IPS-11a (cell line): ENCODE data around the gene RASA3.

Experiments
- H3K4me3 ChIP-seq: one replicate; pipeline ENCODE4 v1.5.1; 2013; ENCODE audit warnings: low read depth, low read length, control low read depth

Gene RASA3

DNA sequence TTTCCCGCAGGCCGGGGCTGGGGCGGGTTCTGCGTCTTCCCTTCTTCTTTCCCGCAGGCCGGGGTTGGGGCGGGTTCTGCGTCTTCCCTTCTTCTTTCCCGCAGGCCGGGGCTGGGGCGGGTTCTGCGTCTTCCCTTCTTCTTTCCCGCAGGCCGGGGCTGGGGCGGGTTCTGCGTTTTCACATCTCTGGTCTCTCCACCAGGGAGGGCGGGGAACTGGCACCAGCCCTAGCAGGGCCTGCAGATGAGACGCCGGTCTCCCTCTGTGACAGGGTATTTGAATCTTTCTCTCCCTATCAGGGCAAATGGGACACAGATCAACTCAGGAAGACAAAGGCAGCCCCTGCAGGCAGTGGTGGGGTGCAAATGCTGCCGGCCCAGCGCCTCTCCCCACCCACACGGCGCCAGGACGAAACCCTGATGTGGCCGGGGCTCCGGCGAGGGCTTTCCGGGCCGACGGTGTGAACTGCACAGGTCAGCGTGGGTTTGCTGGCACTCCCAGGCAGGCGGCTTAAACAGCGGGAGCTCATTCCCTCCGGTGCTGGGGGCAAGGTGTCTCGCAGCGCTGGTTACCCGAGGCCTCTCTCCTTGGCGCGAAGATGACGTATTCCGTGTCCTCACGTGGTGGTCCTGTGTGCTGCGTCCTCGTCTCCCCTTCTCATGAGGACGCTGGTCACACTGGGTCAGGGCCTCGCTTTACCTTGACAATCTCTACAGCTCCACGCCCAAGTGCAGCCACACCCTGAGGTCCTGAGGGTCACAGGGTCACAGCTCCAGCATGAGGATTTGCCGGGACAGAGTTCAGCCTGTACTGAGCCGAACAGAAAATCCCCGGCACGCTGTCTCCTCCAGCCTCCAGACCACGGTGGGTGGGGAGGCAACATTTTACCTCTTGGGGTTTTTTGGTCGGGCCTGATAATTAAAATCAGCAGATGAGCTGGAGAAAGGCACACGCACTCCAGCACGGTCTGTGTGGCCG, 157.8 kb downstream of the RASA3 start:
- H3K4me3 ChIP-seq = no peak overlapping the region

DNA sequence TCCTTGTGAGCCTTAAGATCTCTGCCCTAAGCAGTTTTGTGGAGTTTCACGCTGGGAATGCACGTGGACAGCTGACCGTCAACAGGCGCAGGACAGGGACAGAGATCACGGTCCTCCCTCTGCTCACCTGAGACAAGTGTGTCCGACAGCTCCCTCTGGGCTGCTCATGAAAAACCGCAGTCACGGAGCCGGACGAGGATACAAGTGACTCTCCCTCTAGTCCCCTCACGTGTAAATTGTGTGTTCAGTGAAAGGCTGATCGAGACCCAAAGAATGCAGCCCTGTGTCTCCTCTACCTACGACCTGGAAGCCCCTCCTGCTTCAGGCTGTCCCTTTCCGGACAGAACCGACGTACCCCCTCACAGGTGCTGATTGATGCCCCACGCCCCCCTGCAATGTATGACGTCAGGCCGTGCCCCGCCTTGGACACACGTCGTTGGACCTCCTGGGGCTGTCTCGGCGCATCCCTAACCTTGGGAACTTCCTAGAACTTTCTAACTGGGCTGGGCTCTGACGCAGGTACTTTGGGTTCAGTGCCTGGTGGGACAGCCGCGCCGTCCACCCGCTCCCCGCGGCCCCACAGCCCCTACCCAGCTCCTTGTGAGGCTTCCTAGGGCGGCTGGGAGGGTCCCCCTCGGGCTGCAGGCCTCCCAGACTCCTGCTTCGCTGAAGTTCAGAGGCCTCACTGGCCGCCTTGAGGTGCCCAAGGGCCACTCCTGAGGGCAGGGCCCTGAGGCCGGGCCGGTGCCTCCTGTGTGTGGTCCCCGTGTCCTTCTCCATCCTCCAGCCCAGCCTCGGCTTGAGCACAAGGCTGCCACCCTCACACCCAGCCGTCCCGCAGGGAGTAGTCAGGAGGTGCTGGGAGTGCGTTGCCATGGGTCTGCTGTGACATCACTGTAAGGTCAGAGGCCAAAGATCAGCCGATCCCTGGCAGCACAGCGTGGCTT, 158.9 kb downstream of the RASA3 start, which contains the start of gene C13orf46:
Gene C13orf46, minus strand, starts transcription at position 859 of the 947 bp plus-strand sequence. Its CDS starts 79 bp downstream, at position 780.
- no peak within 1 kb of the TSS for H3K4me3 ChIP-seq

DNA sequence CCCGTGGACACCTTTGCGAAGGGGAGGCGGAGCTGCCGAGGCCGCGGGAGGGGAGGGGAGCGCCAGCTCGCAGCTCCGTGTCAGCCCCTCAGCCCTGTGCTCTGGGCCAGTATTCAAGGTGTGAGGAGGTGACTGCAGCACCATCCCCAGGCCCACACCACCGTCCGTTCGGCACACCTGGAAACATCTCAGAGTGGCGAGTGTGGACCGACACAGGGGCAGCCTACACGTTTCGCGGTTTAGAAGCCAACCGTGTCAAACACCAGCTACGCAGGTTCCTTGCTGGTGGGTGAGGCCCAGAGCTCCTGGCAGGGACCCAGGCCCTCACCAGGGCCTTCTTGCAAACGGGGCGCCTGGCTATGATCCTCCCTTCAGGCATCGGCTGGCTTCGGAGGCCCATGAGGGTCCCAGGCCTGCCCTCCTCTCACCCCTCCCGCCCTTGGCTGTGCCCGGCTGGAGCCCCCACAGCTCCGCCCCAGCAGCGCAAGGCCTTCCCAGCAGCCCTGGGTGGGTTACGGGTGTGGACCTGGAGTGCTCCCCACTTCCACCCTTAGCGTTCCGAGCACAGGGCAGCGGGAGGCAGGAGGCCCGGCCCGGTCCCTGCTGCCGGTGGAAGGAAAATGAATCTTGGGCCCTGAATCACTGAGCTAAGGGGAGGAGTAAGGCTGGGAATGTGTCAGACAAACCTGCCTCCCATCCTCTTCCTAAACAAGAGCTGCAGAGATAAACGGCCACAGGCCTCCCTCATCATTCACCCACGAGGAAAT, 159.8 kb downstream of the RASA3 start:
- no peak overlapping the region for H3K4me3 ChIP-seq

DNA sequence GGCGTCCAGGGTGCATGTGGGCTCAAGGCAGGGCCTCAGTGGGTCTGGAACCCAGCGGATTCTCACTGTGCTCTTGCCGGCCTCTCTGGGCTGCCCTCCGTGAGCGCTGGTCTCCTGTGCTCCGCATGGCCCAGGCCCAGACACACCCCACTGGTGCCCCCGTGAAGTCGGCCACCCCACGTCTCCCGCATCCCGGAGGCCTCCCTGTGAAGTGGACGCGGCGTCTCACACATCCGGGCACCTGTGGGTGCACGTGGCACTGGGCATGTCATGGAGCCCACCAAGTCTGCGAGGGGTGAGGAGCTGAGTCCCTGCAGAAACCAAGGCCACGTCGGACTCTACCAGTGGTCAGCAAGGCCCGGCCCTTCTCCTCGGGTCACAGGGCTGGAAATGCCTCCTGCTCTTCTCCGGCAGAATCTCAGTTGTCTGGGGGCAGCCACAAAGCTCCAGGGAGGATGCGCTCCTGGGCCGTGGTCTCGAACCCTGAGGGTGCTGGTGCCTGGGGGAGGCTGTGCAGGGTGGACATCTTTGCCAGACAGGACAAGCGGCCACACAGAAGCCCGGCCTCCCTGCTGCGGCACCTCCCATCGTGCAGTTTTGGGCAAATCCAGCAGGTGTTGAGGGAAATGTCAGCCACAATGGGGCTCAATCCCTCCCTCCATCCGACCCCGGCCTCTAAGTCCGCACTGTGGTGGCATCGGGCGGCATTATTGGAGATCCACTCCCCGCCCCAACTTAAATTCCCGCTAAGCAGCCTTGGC, 160.8 kb downstream of the RASA3 start:
- H3K4me3 ChIP-seq = no peak overlapping the region

DNA sequence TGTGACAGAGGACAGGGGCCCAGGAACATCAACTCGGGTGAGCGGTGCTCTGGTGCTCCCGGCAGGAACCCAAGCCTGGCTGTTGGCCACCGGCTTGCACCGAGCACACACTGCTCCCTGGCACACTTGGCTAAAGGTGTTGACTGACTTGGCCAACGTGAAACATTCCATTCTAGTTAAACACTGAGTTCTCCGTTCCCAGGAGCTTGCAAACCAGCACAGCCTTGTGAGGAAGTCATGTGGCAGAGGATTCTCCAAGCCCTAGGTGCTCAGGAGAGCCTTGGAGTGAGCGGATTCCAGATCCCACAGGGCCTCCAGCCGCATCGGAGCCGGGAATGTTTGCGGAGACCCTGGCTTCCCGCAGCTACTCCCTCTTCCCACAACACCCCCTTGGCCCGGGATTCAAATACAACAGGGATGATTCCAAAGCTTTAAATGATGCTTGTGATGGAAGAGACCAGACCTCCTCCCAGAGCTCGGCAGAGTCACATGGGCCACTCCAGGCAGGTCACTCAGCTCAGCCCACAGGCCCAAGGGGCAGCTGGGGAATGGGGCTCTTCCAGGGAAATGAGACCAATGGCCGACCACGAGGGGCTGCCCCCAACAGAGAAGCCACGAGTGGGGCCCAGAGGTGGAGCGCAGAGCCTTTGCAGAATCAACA, 161.5 kb downstream of the RASA3 start:
- H3K4me3 ChIP-seq = no peak overlapping the region

DNA sequence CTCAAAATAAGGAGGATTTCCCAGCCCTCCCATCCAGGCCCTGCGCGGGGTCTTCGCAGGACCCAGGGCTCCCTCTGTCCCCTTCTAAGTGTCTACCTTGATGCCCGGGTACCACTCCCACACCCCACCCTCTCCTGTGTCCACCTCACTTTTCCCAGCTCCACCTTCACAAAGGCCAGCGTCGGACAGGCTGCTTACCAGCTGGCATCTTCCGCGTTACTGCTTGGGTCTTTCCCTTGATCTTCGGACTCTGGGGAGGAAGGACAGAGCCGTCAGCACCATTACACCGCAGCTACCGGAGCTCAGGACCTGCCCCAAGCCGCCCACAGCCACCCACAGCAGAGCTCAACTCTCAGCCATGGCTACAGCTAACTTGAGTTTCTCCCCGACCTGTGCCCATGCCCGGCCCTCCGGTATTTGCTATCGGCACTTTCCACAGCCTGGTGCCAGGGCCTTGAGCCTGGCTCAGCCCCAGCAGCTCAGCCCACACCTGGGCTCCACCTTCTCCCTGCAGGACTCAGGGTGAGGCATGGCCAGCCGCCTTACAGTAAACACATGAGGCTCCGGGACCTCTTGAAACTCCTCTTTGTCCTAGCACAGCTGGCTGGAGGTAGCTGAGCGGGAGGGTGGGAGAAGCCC, 162.3 kb downstream of the RASA3 start:
- H3K4me3 ChIP-seq = no peak overlapping the region

DNA sequence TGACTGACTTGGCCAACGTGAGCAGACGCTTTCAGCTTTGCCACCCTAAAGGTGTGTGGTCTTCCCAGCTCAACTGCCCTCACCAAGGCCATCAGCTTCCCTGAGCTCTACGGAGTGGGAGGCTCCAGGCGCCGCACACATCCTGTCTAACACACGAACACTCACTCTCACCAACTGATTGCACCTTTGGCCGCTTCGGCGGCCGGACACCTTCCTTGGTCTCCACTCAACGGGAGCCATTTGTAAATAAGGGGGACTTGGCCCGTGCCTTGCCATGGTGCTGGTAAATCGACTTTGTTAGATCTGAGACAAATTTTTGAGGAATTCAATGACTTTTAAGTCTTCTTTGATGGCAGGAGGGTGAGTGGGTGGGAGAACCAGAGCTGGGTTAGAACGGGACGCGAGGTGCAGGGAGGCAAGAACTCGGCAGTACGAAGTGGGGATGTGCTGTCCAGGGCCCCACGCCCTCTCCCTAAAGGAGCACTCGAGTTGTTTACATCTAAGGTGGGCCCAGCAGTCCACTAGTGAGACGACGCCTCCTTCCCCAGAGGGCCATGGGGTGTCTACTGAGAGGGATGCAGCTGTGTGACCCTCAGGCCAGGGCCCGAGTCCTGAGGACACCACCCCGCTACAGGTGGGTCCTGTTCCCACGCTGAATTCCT, 163.0 kb downstream of the RASA3 start:
- H3K4me3 ChIP-seq = no peak overlapping the region

DNA sequence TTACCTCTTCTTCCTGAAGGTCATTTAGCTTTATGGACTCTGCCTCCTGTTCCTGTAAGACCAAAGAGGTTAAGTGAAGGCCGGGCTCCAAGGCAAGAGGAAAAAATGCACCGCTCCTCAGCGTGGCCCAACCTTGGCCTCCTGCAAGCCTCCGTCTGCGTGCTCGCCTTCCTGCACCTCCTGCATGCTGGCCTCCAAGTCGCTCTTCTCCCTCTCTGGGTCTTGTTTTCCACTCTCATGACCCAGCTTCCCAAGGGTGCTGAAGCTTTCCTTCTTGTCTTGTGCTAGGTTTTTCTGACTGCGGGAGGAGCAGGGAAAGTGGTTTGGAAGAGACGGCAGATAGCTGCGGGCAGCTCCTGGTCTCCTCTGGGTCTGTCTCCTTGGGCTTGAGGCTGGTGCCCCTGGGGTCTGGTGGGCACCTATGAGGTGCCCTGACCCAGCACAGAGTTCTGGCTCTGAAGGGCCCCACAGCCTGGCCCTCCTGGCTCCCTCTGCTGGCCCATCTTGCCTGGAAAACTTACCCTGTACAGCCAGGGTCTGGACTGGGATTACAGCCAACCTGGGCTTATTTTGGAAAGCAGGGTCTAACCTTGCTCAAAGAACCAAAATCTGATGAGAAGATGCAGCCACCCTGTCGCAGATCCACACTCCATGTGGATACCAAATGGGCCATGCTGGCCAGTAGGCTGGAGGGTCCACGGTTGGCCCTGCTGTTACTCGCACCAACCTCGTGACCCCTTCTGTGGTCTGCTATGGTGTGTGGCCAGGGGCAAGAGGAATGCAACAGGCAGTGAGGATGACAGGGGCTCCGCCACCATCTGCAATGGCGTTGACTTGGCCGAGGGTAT, 163.7 kb downstream of the RASA3 start:
- H3K4me3 ChIP-seq = no peak overlapping the region

DNA sequence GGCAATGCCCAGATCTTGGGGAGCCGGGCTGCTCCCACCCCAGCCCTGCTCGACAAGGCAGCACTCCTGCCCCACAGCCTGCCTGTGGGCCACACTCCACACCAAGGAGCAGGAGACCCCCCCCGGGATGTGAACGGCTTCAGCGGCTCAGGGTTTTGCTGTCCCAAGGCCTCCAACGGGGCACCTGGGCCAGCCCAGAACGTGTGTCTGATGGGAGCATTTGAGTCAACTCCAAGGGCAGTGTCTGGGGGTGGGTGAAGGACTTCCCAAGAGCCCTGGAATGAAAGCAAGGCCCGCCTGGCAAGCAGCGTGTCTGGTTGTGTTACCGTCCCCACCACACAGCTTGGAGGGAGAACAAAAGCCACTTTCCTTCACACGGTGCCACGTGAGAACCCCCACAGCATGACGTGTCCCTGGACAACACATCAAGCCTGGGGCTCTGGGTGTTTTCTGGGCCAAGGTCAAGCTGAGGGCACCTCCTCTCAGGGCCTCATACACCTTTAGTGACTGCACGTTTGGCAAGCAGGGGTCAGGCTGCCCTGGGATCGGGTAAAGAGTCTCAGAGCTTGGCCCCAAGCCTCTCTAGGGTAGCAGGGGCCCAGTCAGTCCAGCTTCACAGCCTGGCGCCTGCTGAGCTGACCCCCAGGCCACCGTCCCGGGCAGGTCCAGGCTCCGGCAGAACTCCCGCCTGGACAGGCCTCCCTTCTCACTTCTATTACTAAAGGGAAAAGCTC, 164.5 kb downstream of the RASA3 start:
- H3K4me3 ChIP-seq = no peak overlapping the region

DNA sequence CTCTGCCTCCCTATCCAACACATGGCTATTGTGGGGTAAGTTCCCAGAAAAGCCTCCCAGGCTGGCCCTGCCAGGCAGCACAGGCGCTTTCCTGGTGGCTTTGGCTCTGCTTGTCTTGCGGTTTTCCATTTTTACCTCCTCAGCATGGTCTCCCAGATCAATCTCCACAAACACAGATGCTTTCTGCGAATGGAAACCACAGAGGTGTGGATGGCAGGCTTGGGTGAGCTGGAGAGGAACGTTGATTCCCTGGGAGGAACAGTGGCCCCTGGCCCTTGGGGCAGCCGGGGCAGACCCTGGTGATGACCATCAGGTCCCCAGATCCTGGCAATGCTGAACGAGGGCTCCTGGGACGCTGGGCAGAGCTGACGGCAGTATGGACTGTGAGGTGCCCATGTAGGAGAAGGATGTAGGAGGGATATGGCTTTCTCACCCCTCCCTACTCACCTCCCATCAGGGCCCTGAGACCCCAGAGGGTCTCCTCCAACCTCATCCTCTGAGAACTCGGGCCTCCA, 165.2 kb downstream of the RASA3 start:
- H3K4me3 ChIP-seq = no peak overlapping the region

DNA sequence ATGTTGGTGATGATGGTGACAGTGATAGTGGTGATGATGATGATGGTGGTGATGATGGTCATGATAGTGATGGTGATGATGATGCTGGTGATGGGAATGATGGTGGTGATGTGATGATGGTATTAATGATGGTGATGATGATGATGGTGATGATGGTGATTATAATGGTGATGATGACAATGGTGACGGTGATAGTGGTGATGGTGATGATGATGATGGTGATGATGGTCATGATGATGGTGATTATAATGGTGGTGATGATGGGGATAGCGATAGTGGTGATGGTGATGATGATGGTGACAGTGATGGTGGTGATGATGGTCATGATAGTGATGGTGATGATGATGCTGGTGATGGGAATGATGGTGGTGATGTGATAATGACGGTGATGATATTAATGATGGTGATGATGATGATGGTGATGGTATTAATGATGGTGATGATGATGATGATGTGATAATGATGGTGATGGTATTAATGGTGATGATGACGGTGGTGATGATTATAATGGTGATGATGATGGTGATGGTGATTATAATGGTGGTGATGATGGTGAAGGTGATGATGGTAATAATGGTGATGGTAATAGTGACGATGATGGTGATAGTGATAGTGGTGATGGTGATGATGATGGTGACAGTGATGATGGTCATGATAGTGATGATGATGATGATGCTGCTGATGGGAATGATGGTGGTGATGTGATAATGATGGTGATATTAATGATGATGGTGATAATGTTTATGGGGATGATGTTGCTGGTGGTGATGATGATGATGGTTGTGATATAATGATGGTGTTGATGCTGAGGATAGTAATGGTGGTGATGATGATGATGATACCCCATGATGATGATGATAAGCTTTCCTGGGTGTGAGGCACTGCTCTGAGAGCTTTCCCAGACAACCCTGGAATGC, 166.2 kb downstream of the RASA3 start:
- no peak overlapping the region for H3K4me3 ChIP-seq

DNA sequence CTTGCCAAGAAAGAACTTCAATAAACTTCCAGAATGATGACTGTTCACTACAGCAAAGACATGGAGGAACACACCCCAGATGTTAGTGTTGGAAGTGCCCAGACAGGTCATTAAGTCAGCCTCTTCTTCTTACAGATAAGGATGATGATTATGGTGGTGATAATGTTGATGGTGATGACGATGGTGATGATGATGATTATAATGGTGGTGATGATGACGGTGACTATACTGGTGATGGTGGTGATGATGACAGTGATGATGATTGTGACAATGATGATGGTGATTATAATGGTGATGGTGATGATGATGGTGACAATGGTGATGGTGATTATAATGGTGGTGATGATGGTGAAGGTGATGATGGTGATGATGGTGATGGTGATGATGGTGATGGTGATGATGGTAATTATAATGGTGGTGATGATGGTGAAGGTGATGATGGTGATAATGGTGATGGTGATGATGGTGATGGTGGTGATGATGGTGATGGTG, 167.0 kb downstream of the RASA3 start:
- H3K4me3 ChIP-seq = no peak overlapping the region

DNA sequence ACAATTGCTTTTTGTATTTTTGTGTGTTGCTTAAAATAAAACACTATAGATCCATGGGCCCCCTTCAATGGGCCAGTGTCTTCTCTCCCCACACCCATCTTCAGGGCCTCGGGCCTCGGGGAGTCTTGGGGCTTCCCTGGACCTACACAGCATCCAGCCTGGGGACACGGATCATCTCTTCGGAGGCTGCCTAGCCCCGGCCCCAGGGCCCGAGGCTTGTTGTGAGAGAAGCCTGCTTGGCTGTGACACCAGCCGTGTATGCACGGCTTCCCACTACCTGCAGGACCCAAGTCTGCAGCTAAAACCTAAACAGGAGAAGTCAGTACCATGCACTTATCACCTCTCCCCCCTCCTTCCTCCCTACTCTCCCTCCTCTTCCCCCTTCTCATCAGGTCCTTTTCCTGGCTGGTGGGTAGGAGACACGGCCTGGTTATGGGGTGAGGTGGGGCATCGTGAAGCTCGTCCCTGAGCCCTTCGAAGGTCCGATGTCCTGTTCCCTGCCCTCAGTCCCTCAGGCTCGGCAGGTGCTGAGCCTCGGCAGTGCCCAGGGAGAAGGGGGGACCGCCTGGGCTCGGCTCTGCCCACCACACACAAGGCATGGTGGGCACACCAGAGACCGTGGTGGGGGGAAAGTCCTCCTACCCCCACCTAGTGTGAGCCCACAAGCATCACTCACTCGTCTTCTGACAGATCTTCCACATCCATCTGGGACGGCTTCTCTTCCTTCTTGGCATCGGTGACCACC, 168.0 kb downstream of the RASA3 start:
- no peak overlapping the region for H3K4me3 ChIP-seq

DNA sequence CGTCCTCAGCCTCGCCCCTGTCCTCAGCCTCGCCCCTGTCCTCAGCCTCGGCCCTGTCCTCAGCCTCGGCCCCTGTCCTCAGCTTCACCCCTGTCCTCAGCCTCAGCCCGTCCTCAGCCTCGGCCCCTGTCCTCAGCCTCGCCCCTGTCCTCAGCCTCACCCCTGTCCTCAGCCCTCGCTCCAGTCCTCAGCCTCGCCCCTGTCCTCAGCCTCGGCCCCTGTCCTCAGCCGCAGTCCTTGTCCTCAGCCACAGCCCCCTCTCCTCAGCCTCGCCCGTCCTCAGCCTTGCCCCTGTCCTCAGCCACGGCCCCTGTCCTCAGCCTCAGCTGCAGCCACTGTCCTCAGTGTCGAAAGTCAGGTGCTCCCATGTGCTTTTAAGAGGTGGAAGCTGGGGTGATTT, 169.0 kb downstream of the RASA3 start:
- no peak overlapping the region for H3K4me3 ChIP-seq

DNA sequence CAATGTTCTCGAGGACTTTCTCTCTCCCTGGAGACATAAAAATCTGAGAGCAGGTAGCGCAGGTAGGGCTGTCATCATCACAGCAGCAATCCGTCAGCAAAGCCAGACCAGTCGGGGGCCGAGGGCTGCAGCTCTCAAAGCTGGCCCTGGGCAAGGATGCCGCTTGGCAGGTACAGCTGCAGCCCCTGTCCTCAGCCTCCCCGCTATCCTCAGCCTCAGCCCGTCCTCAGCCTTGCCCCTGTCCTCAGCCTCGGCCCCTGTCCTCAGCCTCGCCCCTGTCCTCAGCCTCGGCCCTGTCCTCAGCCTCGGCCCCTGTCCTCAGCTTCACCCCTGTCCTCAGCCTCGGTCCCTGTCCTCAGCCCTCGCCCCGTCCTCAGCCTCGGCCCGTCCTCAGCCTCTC, 169.4 kb downstream of the RASA3 start:
- no peak overlapping the region for H3K4me3 ChIP-seq
